ENCODE data around the gene CTBP2.
"Not testable (repeated sequence)": the region's sequence is repeated elsewhere in the genome, so short reads cannot be mapped to it uniquely, and the experiment has no call there.

Gene CTBP2

DNA sequence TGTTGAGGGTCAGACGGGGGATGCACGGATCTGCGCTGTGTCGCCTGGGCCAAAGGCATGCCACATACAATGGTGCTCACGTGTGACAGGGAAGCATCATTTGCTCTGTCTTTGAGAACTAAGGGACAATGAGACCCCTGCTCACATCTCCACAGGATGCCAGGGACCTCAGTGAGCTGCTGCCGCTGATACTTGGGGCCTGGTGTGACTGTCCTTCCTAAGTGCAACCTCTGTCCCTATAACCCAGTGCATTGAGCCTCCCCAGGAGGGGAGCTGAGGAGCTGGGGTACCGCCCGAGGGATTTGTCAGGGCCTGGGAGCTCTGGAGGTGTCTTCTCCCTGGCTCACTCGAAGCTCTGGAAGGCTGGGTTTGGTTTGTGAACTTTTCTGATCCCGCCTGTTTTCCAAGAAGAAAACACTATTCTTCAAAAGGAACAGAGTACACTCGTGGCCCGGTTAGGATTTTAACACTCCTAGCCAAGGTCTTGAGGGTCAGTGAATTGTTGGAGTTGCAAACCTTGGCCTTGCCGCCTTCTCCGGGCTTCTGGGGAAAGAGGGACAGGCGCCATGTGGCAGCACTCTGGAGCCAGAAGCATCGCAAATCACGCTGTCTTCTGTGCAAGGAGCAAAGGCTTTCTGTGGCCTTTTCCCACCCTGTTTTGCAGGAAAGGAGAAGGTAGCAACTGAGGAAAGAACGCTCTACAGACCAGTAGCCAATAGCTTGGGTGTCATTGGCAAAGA lies 26.2 kb upstream of the CTBP2 start:
- no peak for DNase-seq (ENCODE audit: low read depth in 1 of 2, low spot score in 1 of 2)

DNA sequence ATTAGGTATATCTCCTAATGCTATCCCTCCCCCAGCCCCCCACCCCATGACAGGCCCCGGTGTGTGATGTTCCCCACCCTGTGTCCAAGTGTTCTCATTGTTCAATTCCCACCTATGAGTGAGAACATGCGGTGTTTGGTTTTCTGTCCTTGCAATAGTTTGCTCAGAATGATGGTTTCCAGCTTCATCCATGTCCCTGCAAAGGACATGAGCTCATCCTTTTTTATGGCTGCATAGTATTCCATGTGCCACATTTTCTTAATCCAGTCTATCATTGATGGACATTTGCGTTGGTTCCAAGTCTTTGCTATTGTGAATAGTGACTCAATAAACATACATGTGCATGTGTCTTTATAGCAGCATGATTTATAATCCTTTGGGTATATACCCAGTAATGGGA lies 18.7 kb upstream of the CTBP2 start:
- not testable (repeated sequence) for DNase-seq (ENCODE audit: low read depth in 1 of 2, low spot score in 1 of 2)

DNA sequence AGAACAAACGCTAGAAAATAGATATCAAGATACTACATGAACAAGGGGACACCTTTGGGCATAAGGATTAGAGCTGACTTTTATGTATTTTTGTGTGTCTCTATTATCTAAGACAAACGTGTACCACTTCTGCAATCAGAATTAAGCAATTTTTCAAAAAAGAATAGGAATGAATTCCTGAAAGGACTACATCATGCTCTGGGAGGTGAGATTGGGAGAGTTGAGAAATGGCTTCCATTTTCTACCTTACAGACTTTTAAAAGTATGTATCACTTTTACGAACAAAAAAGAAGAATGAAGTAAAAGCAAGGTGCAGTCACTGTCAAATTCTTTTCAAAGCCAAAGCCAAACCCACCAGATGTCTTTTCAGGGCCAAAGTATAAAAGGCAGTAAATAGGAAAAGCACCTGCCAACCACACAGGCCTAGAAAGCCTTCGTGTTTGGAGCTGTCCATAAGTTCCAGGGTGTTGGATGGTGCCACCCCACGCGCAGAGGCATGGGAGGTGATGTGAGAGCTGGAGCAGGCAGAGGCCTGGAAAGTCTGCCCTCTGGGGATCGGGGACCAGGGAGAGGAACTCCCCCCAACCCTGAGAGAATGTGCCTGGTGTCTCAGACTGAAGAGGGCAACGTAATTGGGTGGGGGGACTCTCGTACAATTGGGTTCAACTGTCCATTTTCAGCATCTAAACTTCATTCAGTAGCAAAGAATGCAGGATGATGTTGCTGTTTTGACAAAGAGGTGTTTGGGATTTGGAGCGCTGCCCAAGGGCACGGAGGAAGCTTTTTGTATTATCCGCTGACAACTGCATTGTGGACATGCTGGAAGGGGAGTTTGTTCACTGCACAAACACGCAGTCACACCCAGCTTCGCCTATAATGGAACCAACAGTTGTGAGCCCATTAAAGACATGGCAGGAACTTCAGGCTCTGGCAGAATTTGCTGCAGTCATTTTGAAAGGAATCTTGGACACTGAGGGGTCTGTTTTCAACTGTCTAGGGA lies 17.6 kb upstream of the CTBP2 start:
- DNase-seq (ENCODE audit: low read depth in 1 of 2, low spot score in 1 of 2): no peak

DNA sequence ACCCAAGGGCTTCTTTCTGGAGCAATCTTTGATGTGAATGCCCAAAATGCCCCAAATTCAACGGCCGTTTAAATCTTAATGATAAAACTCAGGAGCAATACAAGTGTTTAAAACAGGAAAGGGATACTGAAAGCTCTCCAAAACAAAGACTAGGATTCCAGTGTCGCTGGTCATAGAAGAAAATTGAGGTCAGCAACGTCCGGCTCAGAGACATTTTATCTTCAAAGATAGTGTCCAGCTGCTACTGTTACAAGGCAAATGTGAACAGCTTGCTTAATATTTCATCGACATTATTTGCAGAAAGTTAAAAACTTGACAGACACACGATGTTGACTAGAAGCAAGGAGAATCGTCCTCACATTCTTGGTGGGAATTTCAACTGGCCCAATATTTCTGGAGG lies 15.4 kb upstream of the CTBP2 start:
- no peak for DNase-seq (ENCODE audit: low read depth in 1 of 2, low spot score in 1 of 2)

DNA sequence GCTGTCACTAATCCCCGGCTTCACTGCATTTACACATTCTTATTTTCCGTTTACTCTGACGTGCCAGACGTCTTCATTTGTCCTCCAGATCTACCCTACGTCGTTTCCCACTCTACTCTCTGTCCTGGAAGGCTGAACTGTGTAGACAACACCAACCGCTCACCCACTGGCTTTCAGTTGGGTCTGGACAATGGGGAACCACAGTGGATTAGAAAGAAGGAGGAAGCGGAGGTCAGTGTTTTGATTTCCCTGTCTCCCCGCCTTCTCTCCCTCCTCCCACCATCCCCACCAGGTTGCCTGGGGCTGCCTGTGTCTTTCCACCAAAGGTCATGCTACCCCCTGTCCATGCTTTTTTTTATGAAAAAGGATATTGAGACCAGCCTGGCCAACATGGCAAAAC lies 14.0 kb upstream of the CTBP2 start:
- no peak for DNase-seq (ENCODE audit: low read depth in 1 of 2, low spot score in 1 of 2)

DNA sequence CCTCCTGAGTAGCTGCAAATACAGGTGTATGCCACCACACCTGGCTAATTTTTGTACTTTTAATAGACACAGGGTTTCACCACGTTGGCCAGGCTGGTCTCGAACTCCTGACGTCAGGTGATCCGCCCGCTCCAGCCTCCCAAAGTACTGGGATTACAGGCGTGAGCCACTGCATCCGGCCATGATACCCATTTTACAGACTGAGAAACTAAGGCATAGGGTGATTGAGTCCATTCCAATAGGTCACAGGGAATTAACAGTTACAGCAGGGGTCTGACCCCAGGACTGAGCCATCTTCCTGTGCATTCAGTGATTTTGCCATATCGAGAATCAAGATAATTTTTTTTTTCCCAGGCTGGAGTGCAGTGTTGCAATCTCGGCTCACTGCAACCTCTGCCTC lies 12.3 kb upstream of the CTBP2 start:
- no peak for DNase-seq (ENCODE audit: low read depth in 1 of 2, low spot score in 1 of 2)

DNA sequence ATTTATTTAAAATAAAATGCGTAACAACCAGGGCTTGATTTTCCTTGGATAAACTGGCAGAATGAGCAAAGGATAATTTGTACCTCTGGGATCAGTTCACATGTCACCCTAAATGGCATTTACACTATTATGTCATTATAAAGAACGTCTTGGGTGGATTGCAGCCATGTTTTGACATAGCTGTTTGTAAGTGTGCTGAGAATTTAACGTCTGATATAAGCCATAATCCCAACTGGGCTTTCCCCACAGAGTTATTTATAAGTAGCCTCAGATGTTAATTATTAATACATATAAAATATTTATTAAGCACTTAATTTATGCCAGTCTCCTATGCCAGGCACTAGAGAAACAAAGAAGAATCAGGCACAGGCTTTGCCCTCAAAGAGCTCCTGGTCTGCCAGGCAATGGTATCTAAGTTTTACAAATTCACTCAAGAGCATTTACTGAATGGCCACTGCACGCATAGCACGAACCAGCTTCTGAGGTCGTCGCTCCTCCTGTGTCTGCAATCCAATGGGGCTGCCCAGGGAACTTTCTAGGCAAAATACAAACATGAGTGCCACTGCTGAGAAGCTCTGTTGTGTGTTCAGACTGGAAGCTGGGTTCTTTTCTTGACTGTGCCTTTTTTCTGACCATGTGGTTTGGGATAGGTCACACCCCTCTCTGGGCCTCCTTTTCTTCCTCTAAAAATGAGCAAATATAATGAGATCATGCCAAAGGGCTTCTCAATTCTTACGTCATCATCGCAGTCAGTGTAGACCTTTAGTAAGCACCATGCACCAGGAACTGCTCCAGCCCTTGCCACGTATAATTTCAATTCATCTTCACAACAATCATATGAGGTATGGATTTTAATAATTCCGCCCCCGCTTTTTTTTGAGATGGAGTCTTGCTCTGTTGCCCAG lies 11.3 kb upstream of the CTBP2 start:
- no peak for DNase-seq (ENCODE audit: low read depth in 1 of 2, low spot score in 1 of 2)

DNA sequence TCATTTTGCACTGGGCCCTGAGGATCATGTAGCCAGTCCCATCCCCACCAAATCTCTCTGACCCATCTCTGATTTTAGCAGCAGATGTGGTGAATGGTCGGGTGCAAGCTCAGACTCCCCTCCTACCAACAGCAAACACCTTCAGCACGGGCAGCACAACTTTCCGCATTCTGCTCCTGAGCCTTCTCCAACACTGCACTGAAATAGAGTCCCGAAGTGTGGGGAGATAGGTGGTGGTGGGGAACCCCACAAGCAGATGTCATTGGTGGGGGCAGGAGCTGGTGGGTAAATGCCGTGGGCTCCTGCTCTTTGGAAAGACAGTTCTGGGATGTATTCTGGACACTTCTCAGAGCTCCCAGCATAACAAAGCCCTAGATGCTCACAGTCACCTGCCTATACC lies 9.6 kb upstream of the CTBP2 start:
- DNase-seq (ENCODE audit: low read depth in 1 of 2, low spot score in 1 of 2): no peak

DNA sequence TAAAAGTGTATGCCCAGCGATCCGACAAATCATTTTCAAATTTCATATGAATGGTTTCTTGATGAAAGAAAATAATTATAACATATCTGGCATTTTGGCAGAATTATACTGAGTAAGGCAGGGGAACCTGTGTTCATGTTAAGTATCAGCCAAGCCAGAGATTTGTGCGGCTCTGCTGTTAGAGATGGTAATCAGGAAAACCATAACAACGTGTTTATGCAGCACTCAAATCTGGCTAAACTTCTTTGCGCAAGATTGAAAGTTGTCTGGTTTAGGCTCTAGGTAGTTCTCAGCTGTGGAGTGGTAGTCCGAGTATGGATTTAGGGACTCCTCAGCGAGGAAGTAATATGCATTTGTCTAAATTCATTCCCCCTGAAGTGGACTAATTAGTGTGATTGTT lies 8.9 kb upstream of the CTBP2 start:
- DNase-seq (ENCODE audit: low read depth in 1 of 2, low spot score in 1 of 2): no peak

DNA sequence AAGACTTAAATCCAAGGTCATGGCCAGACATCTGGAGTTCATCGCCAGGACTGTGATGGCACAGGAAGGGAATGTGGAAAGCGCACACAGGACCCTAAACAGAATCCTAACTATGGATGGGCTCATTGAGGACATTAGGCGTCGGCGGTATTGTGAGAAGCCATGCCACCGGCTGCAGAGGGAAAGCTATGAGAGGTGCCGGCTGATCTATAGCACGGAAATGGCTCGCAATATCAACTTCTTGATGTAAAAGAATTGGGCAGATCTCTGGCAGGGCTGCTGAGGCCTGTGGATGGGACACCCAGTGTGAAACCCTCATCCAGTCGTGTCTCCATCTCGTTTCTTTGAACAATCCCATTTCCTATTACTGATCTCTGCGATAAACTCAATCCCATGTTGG lies 6.3 kb upstream of the CTBP2 start:
- DNase-seq (ENCODE audit: low read depth in 1 of 2, low spot score in 1 of 2): no peak

DNA sequence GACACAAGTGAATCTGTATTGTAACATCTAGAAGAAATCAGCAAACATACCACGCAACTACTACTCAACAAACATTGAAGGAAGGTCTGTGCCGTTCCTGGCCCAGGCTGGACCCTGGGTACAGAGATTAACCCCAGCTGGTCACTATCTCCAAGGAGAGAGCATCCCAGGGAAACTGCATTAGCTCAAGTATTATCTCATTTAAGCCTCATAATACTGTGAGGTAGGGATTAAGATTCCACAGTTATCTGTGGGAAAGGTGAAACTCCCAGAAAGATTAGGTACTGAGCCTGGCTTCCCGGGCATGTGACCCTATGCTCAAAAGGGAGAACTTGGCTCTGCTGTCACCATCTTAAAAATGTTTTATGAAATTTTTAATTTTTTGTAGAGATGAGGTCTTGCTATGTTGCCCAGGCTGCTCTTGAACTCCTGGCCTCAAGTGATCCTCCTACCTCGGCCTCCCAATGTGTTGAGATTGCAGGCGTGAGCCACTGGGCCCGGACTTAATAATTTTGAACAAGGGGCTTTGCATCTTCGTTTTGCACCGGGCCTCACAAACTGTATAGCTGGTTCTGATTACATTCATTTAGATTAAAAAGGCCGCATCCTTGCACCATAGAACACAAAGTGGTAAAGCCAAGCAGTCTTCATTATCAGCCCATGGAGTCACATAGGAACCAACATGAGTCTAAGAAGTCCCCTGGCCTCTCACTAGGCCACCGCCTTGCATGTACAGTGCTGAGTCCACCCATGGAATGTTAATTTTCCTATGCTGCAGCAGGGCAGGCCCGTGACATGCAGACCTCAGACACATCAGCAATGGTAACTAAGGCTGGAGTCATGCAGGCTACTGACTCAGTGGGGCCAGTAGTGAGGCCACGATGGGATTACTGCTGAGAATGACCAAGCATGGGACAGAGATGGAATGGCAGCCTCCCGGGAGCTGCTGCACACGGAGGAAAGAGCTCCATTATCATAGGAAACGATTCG lies 5.5 kb upstream of the CTBP2 start:
- no peak for DNase-seq (ENCODE audit: low read depth in 1 of 2, low spot score in 1 of 2)

DNA sequence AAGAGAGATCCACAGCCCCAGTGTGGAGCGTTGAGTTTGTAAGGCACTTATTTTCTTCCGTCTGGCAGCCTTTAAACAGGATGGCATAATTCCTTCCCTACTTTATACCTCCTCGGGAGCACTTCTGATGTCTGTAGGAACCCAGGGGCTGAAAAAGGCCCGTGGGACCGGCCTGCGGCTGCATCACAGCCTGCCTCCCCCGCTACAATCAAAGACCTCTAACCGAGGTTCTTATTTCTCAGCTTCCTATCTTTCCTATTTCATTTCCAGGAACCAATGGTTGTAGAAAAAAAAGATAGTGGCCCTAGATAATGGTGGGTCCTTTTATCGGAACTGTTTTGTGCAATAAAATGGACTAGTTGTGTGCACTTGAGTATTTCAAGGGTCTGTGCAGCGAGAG lies 4.1 kb upstream of the CTBP2 start:
- no peak for DNase-seq (ENCODE audit: low read depth in 1 of 2, low spot score in 1 of 2)

DNA sequence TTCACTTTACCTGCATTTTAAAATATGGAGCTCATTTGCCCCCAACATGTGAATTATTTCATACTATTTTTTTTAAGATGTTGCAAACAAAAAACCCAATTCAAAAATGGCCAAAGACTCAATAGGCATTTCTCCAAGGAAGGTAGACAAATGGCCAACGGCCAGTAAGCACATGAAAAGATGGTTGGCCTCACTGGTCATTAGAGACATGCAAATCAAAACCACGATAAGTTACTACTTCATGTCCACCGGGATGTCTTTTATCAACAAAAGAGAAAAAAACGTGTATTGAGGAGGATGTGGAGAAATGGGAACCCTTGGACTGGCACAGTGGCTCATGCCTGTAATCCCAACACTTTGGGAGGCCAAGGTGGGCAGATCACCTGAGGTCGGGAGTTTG lies 3.4 kb upstream of the CTBP2 start:
- DNase-seq (ENCODE audit: low read depth in 1 of 2, low spot score in 1 of 2): no peak

DNA sequence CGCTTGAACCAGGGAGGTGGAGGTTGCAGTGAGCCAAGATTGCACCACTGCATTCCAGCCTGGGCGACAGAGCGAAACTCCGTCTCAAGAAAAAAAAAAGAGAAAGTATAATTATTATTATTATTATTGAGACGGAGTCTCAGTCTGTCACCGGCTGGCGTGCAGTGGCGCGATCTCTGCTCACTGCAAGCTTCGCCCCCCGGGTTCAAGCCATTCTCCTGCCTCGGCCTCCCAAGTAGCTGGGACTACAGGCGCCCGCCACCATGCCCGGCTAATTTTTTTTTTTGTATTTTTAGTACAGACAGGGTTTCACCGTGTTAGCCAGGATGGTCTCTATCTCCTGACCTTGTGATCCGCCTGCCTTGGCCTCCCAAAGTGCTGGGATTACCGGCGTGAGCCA lies 2.9 kb upstream of the CTBP2 start:
- DNase-seq (ENCODE audit: low read depth in 1 of 2, low spot score in 1 of 2): not testable (repeated sequence)

DNA sequence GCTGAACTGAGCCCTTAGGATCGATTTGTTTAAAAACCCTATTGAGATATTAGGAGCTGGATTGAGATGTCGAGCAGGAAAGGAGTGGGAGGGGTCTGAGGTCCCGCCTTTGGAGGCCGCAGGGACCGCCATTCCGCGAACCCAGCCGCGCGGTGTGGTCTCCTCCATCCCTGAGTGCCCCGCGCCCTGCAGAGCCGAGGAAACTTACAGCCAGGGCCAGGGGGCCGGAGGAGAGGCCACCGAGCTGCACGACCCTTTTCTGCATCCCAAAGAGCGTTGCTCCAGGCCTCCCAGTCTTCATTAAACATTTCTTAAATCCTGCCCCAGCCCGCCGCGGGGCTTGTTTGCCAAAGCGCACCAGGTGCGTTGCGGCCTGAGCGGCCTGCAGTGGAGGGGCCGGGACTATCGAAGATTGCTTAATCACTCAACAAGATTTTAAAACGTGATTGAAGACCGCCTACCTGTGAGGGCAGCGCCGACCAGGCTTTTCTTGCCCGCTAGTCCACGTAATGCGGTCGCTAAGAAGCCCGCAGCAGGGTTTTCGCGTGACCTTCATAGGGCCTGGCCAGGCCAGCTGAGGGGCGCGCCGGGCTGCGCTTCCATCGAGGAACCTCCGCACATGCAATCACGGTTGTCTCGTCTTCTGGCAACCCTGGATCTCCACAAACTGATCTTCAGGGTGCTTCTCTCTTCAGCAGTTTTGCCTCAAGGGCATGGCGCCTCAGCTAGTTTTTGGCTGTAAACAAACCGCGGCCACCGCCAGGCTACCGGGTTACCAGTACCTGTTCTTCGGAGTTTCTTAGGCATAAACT lies 2.0 kb upstream of the CTBP2 start:
- no peak for DNase-seq (ENCODE audit: low read depth in 1 of 2, low spot score in 1 of 2)

DNA sequence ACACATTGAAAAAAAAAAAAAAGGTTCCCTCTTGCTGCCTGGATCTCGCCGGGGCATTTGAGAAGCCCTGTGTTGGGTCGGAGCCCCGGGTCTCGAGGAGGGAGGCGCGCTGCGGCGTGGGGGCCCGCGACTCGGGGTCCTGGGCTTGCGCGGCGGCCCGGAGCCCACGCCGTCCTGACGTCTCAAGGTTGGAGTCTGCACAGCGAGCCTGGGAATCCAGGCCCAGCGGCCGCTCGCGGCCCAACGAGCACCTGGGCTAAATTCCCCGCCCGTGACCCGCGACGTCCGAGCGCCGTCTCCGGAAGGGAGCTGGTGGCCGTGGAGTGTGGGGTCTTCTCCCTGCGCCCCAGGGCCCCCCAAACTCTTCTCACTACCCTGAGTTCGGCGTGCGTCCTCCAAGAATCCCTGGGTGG lies 1.4 kb upstream of the CTBP2 start:
- no peak for DNase-seq (ENCODE audit: low read depth in 1 of 2, low spot score in 1 of 2)

DNA sequence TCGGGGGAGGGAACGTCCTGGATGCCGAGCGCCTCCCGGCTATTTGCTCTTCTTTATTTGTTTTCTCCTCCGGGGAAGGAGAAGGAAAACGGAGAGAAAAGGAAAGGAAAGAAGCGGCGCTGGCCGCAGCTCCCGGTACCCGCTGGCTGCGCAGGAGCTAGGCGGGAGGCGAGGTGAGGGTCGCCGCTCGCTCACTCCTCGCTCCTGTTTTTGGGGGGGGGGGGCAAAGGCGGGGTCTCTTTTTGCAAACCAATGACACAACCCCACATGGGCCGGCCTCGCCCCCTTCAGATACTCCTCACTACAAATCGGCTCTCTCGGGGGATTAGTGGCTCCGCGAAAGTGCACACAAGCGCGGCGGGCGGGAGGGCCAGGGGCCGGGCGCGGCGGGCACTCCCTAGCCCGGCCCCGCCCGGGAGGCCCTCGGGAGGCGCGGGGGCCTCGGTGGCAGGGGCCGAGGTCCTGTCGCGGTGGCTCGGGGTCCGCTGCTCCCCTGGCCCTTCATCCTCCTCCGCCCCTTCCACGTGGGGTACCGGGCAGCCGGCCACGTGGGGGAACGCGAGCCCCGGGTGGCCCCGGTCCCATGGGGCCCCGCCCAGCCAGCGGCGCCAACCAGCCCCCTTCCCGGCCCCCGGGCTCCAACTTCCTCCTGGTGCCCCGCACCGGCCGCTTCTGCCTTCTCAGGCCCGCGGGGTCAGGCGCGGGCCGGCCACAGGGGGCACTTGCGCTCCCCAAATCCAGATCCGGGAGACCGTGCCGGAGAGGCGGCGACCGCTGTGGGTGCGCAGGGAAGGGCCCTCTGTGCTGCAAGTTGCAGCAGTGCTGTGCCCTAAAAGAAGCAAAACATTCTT lies 718 bp upstream of the CTBP2 start:
- no peak for DNase-seq (ENCODE audit: low read depth in 1 of 2, low spot score in 1 of 2)

DNA sequence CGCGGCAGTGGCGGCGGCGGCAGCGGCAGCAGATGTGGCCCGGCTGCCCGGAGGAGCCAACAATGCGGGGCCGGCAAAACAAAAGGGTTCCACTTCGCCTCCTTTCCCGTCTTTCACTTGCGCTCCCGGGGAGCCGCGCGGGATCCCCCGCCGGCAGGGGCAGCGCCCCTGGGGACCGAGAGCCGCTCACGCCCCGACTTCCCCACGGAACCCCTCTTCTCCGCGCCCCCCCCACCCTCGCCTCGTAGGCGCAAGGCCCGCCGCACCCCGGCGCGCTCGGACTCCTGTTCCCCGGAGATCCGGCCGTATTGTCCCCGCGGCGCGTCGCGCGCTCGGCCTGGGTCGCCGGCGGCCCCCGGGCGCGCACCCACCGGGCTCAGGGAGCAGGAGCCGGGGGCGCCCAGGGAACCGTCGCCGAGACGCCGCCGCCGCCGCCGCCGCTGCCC lies 854 bp downstream of the CTBP2 start:
- DNase-seq (ENCODE audit: low read depth in 1 of 2, low spot score in 1 of 2): no peak
